Germinal center (tissue), 1 donor: Measurements from ENCODE around the gene COL8A2.
A peak's percentile ranks its signal among the peaks of the same experiment; 100 is the strongest.

Experiments
- DNase-seq: peaks from one replicate; pipeline ENCODE4 v3.0.0; 2012; ENCODE audit warnings: mixed read lengths, low spot score

The COL8A2 gene

GRCh38 chr1:36157115-36157903 is 32.3 kb upstream of the COL8A2 start:
- no peak for DNase-seq

DNA sequence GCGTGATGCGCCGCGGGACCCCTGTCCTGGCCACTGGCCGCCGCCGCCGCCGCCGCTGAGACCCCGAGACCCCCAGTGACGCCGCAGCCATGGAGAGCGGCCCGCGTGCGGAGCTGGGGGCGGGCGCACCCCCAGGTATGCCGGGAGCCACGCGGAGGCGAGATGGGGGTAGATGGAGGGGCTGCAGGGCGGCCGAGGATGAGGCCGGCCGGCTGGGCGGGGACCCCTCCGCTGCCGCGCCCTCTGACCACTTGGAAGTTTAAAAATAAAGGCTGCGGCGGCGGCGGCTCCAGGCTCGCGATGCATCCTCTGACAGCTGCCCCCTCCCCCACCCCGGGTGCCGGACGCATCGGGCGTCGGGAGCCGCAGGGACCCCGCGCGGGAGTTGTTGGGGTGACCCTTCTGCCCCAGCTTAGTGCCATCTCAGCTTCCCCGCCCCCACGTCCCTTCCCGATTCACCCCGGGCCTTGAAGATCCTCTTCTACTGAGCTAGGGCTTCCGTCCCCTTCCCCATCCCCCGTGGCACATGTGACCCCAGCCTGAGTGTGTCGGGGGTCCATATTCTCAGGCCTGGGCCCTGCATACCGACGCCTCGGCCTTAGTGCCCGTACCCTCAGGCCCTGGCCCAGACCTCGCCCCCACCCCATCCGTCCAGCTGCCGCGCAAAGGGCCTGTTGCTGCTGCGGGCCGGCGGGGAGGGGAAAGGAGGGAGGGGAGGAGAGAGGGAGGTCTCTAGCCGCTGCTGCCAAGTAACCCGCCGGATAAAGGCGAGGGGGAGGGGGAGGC is 31.5 kb upstream of the COL8A2 start:
- DNase-seq: peak; percentile 53

GRCh38 chr1:36155408-36156328 is 30.6 kb upstream of the COL8A2 start, which contains the start of gene MAP7D1:
Gene MAP7D1, plus strand, starts transcription at chr1:36156160. Its CDS starts 258 bp downstream, at chr1:36156418.
- DNase-seq: peak; percentile 84

DNA sequence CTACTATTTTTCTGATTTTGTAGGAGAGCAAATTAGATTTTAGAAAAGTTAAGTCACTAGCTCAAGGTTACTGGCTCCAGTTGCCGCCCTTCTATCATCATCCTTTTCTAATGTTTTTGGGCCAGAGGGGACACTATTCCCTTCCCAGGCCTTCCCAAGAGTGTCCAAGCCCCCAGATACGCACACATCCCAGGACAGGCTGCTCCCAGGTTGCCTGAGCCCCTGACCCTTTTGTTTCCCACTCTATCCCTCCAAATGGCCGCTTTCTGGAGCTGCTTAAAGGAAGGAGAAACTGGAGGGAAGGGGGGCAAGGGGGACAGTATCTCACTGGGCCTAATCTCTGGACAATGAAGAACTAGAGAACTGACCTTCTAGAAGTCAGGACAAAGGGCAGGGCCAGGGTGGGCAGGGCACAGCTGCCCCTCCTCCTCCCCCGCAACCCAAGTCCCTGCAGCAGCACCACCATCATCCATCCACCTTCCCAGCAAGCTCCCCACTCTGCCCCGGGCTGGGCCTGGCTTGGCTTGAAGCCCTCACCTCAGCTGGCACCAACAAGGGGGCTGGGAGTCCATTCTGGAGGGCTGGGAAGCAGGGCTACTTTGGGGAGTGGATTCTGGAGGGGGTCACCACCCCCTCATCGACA is 29.9 kb upstream of the COL8A2 start:
- DNase-seq: no peak

GRCh38 chr1:36154335-36154734 is 29.3 kb upstream of the COL8A2 start:
- DNase-seq: no peak

GRCh38 chr1:36153476-36153875 is 28.5 kb upstream of the COL8A2 start:
- DNase-seq: no peak

- DNase-seq: no peak
These were observed 26.8 kb upstream of the COL8A2 start for GRCh38 chr1:36151845-36152203.

- no peak for DNase-seq
These were observed 26.3 kb upstream of the COL8A2 start for GRCh38 chr1:36151134-36151844.

GRCh38 chr1:36150296-36151133 is 25.5 kb upstream of the COL8A2 start:
- peak; percentile 56 for DNase-seq

DNA sequence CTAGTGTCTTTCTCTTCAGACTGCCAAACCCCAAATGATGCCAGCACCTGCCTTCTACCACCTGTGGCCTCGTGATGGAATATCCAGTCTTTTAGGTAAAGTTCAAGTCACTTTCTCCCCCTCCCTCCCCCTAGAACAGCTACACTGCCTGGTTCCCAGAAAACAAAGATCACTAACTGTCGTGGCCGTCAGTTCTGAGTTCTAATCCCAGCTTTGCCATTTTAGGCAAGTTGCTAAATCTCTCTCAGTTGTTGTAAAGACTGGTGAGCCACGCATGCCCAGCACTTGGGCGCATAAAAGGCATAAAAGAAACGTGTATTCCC is 24.9 kb upstream of the COL8A2 start:
- no peak for DNase-seq

- DNase-seq: peak; percentile 99
These were observed 24.4 kb upstream of the COL8A2 start, which contains the start of gene TRAPPC3 for GRCh38 chr1:36149237-36149972. Gene TRAPPC3, minus strand, starts transcription at chr1:36149486. Its CDS starts 108 bp downstream, at chr1:36149378.

DNA sequence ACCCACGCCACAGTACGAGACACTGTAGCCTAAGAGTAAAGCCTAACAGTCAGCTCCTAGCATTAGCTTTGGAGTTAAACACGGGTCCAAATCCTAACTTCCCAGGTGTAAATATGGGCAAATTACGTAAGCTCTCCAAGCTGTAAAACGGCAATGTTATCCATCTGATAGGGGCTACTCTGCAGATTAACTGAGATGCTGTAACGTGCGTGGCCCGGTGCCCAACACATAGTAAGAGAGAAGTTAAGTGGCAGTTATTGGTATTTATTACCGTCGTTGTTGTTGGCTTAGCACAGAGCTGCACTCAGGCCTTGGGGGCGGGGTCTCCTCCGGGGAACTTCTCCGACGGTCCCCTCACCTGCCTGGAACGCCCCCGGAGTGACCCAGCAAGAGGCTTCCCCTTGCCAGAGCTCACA is 23.8 kb upstream of the COL8A2 start:
- DNase-seq: no peak

GRCh38 chr1:36144413-36144812 is 19.4 kb upstream of the COL8A2 start:
- DNase-seq: no peak

- no peak for DNase-seq
These were observed 18.4 kb upstream of the COL8A2 start for GRCh38 chr1:36143424-36143823.

- DNase-seq: no peak
These were observed 17.1 kb upstream of the COL8A2 start for GRCh38 chr1:36142121-36142520.

DNA sequence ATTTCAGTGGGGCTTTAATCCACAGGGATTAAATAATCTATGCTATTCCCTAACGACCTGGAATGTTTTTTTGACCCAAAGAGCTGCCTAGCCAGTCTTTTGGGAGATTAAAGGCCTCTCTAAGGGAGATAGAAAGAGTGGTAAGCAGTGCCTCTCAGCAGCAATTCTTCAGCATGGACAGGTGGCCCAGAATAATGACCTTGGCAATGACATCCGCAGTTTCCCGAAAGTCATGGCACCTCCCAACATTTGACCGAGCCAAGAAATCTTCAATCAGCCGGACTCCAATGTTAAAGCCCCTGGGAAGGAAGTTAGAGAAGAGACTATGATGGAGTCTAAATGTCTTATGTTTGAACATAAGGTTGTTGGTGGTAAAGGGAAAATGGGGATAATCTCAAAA is 14.5 kb upstream of the COL8A2 start:
- no peak for DNase-seq

DNA sequence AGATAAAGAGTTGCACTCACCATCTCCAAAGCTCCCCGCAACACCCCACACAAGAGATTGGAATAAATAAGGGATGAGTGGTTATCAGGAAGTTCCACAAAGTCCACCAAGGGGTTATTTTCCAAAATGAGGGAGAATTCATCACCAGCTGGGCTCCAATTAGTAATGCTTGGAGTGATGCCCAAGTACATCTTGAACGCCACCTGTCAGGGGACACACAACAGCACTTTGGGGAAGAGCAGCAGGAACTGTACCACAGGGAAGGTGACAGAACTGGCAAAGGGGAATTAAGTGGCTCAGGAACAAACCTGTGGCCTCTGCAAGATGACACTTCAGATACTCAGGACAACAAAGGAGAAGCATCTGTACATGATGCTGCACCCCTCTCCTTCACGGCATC is 12.8 kb upstream of the COL8A2 start:
- DNase-seq: no peak

GRCh38 chr1:36137226-36137625 is 12.2 kb upstream of the COL8A2 start:
- no peak for DNase-seq

GRCh38 chr1:36136535-36136934 is 11.5 kb upstream of the COL8A2 start:
- no peak for DNase-seq

GRCh38 chr1:36135796-36136195 is 10.8 kb upstream of the COL8A2 start:
- no peak for DNase-seq
